ENCODE measurements around the gene ITGAV. TPM values are rescaled to one million over a fixed set of nuclear protein-coding genes. Genes with fewer than 3 reads are reported as not detected.

The ITGAV gene
- total RNA-seq, 1 experiment from 2014 or later = 26.9 TPM

DNA sequence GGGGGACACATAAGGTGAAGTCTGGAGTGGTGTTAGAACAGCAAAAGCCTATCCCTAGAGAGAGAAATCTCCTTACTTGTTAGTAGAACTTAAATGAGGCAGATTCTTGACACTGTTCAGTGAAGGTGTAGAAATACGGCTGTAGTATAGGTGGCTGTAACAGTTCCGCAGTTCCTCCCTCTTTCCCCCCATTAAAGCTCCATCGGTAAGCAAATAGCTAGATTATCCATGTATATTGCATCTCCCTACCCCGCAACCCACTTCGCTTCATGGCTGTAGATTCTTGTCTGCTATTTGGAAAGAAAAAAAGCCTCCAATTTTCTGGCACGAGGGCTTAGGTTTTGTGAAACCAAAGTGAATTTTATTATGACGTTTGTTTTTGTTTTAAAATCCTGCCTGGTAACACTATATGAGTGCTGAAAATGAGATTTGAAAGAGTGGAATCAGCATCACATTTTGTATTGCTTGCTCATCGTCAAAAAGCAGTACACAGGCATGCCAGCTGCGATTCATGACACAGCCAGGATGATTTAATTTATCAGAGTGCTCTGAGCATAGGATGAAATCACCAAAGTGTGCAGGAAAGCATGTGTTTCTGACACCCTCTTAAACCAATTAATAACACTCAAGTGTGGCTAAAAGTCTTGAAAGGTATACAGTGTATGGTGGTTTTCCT, 105.4 kb downstream of the ITGAV start:
- Histone ChIP-seq H3K56ac (ENCODE audit: insufficient read length, low read depth, low read length) (no peak overlapping the region), H3K27ac (ENCODE audit: insufficient read length, low read depth, low read length) (no peak overlapping the region), H2AK5ac (ENCODE audit: insufficient read length, low read length) (no peak overlapping the region), H4K5ac (ENCODE audit: insufficient read length, low read depth, low read length) (no peak overlapping the region), H3K4ac (ENCODE audit: low read depth, low read length) (no peak overlapping the region), H4K8ac (replicated peaks; ENCODE audit: insufficient read length, low read depth, low read length) (no peak overlapping the region), H3K23me2 (ENCODE audit: insufficient read length, low read depth, low read length, poor library complexity, severe bottlenecking) (peaks cover 8% of the 10 kb centered on the region), H4K20me1 (ENCODE audit: control insufficient read depth, insufficient read depth, insufficient read length) (no peaks in the 10 kb centered on the region), H2BK20ac (ENCODE audit: low read depth, low read length, poor library complexity, severe bottlenecking) (no peak overlapping the region), H3K4me1 (ENCODE audit: insufficient read depth, low read length) (peaks cover 3% of the 10 kb centered on the region), H3K79me1 (ENCODE audit: insufficient read depth, low read depth, low read length, poor library complexity, severe bottlenecking) (peaks cover 4% of the 10 kb centered on the region), H3K9ac (ENCODE audit: extremely low read depth, insufficient read length, low read length) (peak overlapping the region; percentile 43), H3K79me2 (ENCODE audit: insufficient read depth, low read length) (peaks cover 2% of the 10 kb centered on the region; the same call in 1 of the 2 replicates), H3K23ac (ENCODE audit: insufficient read length, low read depth, low read length) (no peak overlapping the region), H4K91ac (ENCODE audit: insufficient read length, low read depth, low read length) (no peak overlapping the region), H2AFZ (ENCODE audit: low read length) (peak overlapping the region; percentile 25), H3K9me3 (ENCODE audit: control insufficient read depth, low read depth, low read length) (no peaks in the 10 kb centered on the region), H3T11ph (ENCODE audit: low read length) (no peak overlapping the region), H3K27me3 (ENCODE audit: insufficient read depth, low read length) (no peaks in the 10 kb centered on the region; the same call in 1 of the 2 replicates), H3K18ac (ENCODE audit: insufficient read length, low read depth, low read length) (no peak overlapping the region), H2BK120ac (ENCODE audit: low read depth, low read length, poor library complexity, severe bottlenecking) (no peak overlapping the region), H2BK5ac (ENCODE audit: insufficient read length, low read length) (no peak overlapping the region), H2BK12ac (ENCODE audit: insufficient read length, low read depth, low read length) (no peak overlapping the region), H3K4me2 (ENCODE audit: insufficient read depth, insufficient read length, low read length) (peak overlapping the region; percentile 82), H3K14ac (ENCODE audit: insufficient read depth, low read length) (no peak overlapping the region), H2BK15ac (ENCODE audit: low read depth, low read length) (no peak overlapping the region)
- H3K36me3 Mint-ChIP-seq (ENCODE audit: insufficient read depth in 1 of 3, low read depth in 3 of 3) = peaks cover 0 to 2% (median 0%) of the 10 kb centered on the region in 3 experiments; a peak in 1 of 7 replicates
- no peak overlapping the region; a peak in 1 of 7 replicates for H3K27ac Mint-ChIP-seq
- no peak for DNase-seq
- TF ChIP-seq, protein P1, sequence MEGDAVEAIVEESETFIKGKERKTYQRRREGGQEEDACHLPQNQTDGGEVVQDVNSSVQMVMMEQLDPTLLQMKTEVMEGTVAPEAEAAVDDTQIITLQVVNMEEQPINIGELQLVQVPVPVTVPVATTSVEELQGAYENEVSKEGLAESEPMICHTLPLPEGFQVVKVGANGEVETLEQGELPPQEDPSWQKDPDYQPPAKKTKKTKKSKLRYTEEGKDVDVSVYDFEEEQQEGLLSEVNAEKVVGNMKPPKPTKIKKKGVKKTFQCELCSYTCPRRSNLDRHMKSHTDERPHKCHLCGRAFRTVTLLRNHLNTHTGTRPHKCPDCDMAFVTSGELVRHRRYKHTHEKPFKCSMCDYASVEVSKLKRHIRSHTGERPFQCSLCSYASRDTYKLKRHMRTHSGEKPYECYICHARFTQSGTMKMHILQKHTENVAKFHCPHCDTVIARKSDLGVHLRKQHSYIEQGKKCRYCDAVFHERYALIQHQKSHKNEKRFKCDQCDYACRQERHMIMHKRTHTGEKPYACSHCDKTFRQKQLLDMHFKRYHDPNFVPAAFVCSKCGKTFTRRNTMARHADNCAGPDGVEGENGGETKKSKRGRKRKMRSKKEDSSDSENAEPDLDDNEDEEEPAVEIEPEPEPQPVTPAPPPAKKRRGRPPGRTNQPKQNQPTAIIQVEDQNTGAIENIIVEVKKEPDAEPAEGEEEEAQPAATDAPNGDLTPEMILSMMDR (conservative IDR thresholded peaks at IDR 0.05) = no peak
- peak overlapping the region; percentile 12 to 94; a peak in 4 of 5 replicates for H3K4me3 Mint-ChIP-seq
- WGBS (ENCODE audit: extremely low coverage, insufficient read length, low lambda C conversion rate) = no CpG with 5 or more reads among the region's 9 CpGs
- peaks cover 15% of the 10 kb centered on the region for H3K27me3 Mint-ChIP-seq (ENCODE audit: low read depth)
- H3K4me1 Mint-ChIP-seq = peaks cover 14 to 30% of the 10 kb centered on the region in 2 experiments; a peak in 3 of 4 replicates
- no peaks in the 10 kb centered on the region for H3K9me3 Mint-ChIP-seq
